Activated CD8-positive, alpha-beta memory T cell treated with anti-CD3 and anti-CD28 coated beads for 36 hours (primary cell): Measurements from ENCODE around the gene APEX1. TPM values are rescaled to one million over a fixed set of nuclear protein-coding genes. Genes with fewer than 3 reads are reported as not detected.
"Not testable (repeated sequence)": the region's sequence is repeated elsewhere in the genome, so short reads cannot be mapped to it uniquely, and the experiment has no call there.

Source experiments
- CTCF ChIA-PET: fragments of 350-600 bp; sonication (Branson Sonifier 250); formaldehyde crosslinking; loops from one replicate; lab custom pipeline; 2021; ENCODE audit warnings: antibody characterized with exemption; lab: Charles Lee
- POLR2A ChIA-PET: fragments of 350-600 bp; sonication (Branson Sonifier 250); formaldehyde crosslinking; loops from one replicate; lab custom pipeline; 2021; ENCODE audit warnings: antibody characterized with exemption; lab: Charles Lee
- total RNA-seq, 2 experiments: library from RNA; stranded (reverse); gene quantifications; one replicate each; pipeline ENCODE4 v1.2.3, GENCODE V29; 2021

Gene APEX1
- total RNA-seq, 2 experiments from 2014 or later, result 243 to 246 TPM

- ChIA-PET POLR2A (no interaction called here), CTCF (no interaction called here)
Measured at GRCh38 chr14:20492486-20492885, 37.5 kb downstream of the APEX1 start.

DNA sequence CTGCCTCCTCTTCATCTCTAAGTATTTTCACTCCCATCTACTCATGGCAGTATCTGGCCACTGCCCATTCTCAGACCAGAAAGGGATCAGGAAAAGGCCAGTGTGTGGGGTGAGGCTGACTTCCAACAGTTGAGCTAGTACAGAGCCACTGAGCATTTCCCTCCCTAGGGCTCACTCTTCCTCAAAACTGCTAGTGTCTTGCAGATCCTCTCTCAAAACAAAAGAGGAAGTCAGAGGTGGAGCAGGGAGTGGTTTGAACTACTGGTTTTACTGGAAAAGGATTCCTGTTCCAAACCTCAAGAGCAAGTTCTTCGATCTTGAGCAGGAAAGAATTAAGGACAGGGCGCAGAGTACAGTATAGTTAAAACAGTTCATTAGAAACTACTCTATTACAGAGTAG, 38.6 kb downstream of the APEX1 start:
- POLR2A ChIA-PET, result interaction anchor here (0.6 to 1.4 kb wide), 2 partner anchors 24 to 189 kb away, joined by 3 read pairs; no protein-coding TSS in a partner anchor

GRCh38 chr14:20494935-20495766, 40.1 kb downstream of the APEX1 start:
- CTCF ChIA-PET, result no interaction called here
- POLR2A ChIA-PET, result no interaction called here

More for the DNA sequence above, 38.6 kb downstream of the APEX1 start:
- CTCF ChIA-PET, result interaction anchor here (0.7 kb wide), 1 partner anchor 126 kb away, joined by 3 read pairs; no protein-coding TSS in a partner anchor

DNA sequence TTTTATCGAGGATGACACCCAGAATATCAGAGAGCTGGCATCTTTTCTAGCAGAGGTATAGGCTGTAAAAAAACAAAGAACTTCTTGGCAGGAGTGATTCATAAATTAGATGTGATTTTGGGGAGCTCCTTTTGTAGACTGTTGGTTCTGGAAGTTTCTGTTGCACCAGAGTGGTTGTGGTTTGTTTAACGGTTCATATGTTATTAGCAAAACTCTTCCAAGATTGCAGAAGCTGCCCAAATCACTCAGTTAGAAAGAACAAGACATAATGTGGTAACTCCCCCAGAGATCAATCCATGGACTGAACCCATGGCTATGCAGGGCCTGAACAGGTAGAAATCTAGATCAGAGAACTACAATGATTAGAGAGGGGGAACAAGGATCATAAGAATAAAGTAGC, 43.6 kb downstream of the APEX1 start:
- CTCF ChIA-PET, result no interaction called here
- POLR2A ChIA-PET, result no interaction called here

GRCh38 chr14:20499108-20499507, 44.1 kb downstream of the APEX1 start:
- CTCF ChIA-PET, result no interaction called here
- POLR2A ChIA-PET, result no interaction called here

DNA sequence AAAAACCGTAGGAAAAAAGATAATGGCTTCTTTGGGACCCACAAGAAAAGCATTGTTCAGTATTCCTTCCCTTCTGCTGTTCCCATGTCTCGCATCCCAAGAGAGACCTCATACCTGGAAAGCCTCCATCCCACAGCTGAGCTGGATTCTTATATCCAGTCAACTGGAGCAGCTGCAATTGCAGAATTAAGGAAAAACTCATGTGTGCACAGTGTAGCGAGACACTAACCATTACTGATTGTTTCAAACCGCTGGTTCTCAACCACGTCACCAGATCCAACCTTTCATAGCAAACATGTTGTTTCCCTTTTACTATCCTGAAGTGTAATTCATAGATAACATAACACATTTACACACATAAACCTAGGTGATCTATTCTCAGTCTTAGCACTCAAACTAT, 44.9 kb downstream of the APEX1 start:
- ChIA-PET POLR2A (no interaction called here), CTCF (no interaction called here)

DNA sequence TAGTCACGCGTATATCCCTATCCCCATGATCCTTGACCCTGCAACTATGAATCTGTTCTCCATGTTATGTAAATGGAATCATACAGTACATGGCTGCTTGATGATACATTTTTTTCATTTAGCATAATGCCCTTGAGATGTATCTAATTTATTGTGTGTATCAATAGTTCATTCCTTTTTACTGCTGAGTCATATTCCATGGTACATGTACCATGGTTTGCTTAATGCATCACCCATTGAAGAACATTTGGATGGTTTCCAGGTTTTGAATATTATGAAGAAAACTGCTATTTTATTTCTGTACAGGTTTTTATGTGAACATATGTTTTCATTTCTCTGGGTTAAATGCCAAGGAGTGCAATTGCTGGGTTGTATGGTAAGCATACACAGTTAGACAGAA, 46.3 kb downstream of the APEX1 start:
- CTCF ChIA-PET, result no interaction called here

GRCh38 chr14:20503898-20504297, 48.9 kb downstream of the APEX1 start:
- ChIA-PET POLR2A (interaction anchor here (0.7 kb wide), 1 partner anchor 488 kb away, joined by 3 read pairs; no protein-coding TSS in a partner anchor), CTCF (no interaction called here)

More for the DNA sequence above, 46.3 kb downstream of the APEX1 start:
- POLR2A ChIA-PET, result no interaction called here

DNA sequence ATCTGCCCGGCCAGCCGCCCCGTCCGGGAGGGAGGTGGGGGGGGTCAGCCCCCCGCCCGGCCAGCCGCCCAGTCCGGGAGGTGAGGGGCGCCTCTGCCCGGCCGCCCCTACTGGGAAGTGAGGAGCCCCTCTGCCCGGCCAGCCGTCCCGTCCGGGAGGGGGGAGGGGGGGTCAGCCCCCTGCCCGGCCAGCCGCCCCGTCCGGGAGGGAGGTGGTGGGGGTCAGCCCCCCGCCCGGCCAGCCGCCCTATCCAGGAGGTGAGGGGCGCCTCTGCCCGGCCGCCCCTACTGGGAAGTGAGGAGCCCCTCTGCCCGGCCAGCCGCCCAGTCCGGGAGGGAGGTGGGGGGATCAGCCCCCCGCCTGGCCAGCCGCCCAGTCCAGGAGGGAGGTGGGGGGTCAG, 51.2 kb downstream of the APEX1 start:
- CTCF ChIA-PET, POLR2A ChIA-PET: not testable (repeated sequence)

GRCh38 chr14:20506752-20507151, 51.7 kb downstream of the APEX1 start:
- POLR2A ChIA-PET, CTCF ChIA-PET: not testable (repeated sequence)

Other genes with a start within 250 kb of the APEX1 start
- gene OR11H6, start 231.5 kb upstream of the APEX1 start, total RNA-seq, result not detected
- not detected for gene OR11H7, start 226.2 kb upstream of the APEX1 start, total RNA-seq
- gene OR11H4, start 215.9 kb upstream of the APEX1 start, total RNA-seq, result not detected
- 10 to 100 TPM; 32.4 to 34.2 TPM for gene TTC5, start 149.3 kb upstream of the APEX1 start, total RNA-seq
- gene CCNB1IP1, start 121.9 kb upstream of the APEX1 start, total RNA-seq, result 10 to 100 TPM; 55.9 to 63.7 TPM
- gene PARP2, start 111.6 kb upstream of the APEX1 start, total RNA-seq, result 10 to 100 TPM; 40.7 to 40.9 TPM
- 10 to 100 TPM; 29.9 to 31.6 TPM for gene TEP1, start 41.7 kb upstream of the APEX1 start, total RNA-seq
- under 1 TPM; 0.06 to 0.11 TPM for gene KLHL33, start 19.1 kb upstream of the APEX1 start, total RNA-seq
- 10 to 100 TPM; 54.0 to 55.4 TPM for gene OSGEP, start 414 bp upstream of the APEX1 start, total RNA-seq
- 10 to 100 TPM; 27.1 to 28.0 TPM for gene PIP4P1, start 6.2 kb downstream of the APEX1 start, total RNA-seq
- 100 to 1,000 TPM; 212 to 219 TPM for gene PNP, start 14.2 kb downstream of the APEX1 start, total RNA-seq
- under 1 TPM; 0.21 to 0.30 TPM for gene RNASE10, start 50.3 kb downstream of the APEX1 start, total RNA-seq
- not detected for gene RNASE9, start 105.8 kb downstream of the APEX1 start, total RNA-seq
- gene RNASE11, start 132.8 kb downstream of the APEX1 start, total RNA-seq, result not detected
- not detected for gene RNASE12, start 136.2 kb downstream of the APEX1 start, total RNA-seq
- gene OR6S1, start 186.5 kb downstream of the APEX1 start, total RNA-seq, result not detected
- under 1 TPM; 0.10 to 0.57 TPM for gene RNASE4, start 229.3 kb downstream of the APEX1 start, total RNA-seq
- under 1 TPM; 0.34 to 0.99 TPM for gene ANG, start 233.5 kb downstream of the APEX1 start, total RNA-seq